ENCODE measurements around the gene DCDC1. TPM values are rescaled to one million over a fixed set of nuclear protein-coding genes. Genes with fewer than 3 reads are reported as not detected.
A peak's percentile ranks its signal among the peaks of the same experiment; 100 is the strongest.

Gene DCDC1
- total and polyA plus RNA-seq, 2 donors from 2014 or later, result 0.39 to 6.6 TPM

- H3K4me1 ChIP-seq (ENCODE audit: control insufficient read depth in 2 of 3, insufficient read depth in 2 of 3, low read depth in 1 of 3, low read length in 3 of 3), result no peaks in the 10 kb centered on the region
- TF ChIP-seq, protein P1, sequence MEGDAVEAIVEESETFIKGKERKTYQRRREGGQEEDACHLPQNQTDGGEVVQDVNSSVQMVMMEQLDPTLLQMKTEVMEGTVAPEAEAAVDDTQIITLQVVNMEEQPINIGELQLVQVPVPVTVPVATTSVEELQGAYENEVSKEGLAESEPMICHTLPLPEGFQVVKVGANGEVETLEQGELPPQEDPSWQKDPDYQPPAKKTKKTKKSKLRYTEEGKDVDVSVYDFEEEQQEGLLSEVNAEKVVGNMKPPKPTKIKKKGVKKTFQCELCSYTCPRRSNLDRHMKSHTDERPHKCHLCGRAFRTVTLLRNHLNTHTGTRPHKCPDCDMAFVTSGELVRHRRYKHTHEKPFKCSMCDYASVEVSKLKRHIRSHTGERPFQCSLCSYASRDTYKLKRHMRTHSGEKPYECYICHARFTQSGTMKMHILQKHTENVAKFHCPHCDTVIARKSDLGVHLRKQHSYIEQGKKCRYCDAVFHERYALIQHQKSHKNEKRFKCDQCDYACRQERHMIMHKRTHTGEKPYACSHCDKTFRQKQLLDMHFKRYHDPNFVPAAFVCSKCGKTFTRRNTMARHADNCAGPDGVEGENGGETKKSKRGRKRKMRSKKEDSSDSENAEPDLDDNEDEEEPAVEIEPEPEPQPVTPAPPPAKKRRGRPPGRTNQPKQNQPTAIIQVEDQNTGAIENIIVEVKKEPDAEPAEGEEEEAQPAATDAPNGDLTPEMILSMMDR (IDR thresholded peaks at IDR 0.05; ENCODE audit: borderline replicate concordance, extremely low read depth, insufficient read depth), result no peak
- intact Hi-C loops (cut with DNase I), result no loop called here
Measured at GRCh38 chr11:31001427-31001826, 368.1 kb downstream of the DCDC1 start.

GRCh38 chr11:31000381-31000780, 369.2 kb downstream of the DCDC1 start:
- Histone ChIP-seq H3K4me1 (ENCODE audit: control insufficient read depth in 2 of 3, insufficient read depth in 2 of 3, low read depth in 1 of 3, low read length in 3 of 3) (no peaks in the 10 kb centered on the region), H3K9me3 (ENCODE audit: control insufficient read depth in 2 of 3, insufficient read depth in 1 of 3, low read length in 3 of 3) (no peaks in the 10 kb centered on the region), H3K4me3 (ENCODE audit: low read length in 3 of 3) (no peak overlapping the region), H3K27me3 (ENCODE audit: control insufficient read depth, insufficient read depth, low read length) (no peaks in the 10 kb centered on the region), H3K27ac (ENCODE audit: low read depth in 2 of 2, low read length in 2 of 2) (no peak overlapping the region), H3K9ac (ENCODE audit: low read length in 3 of 3) (no peak overlapping the region), H3K36me3 (ENCODE audit: control insufficient read depth in 2 of 3, insufficient read depth in 3 of 3, low read length in 3 of 3) (no peaks in the 10 kb centered on the region)
- no peak for DNase-seq
- intact Hi-C loops (cut with DNase I), result no loop called here
- no peak for FAIRE-seq
- TF ChIP-seq, protein P1 (IDR thresholded peaks at IDR 0.05; ENCODE audit: borderline replicate concordance, extremely low read depth, insufficient read depth), result no peak

More at GRCh38 chr11:31001427-31001826, 368.1 kb downstream of the DCDC1 start:
- Histone ChIP-seq H3K9ac (ENCODE audit: low read length in 3 of 3) (no peak overlapping the region), H3K36me3 (ENCODE audit: control insufficient read depth in 2 of 3, insufficient read depth in 3 of 3, low read length in 3 of 3) (no peaks in the 10 kb centered on the region), H3K27me3 (ENCODE audit: control insufficient read depth, insufficient read depth, low read length) (no peaks in the 10 kb centered on the region), H3K9me3 (ENCODE audit: control insufficient read depth in 2 of 3, insufficient read depth in 1 of 3, low read length in 3 of 3) (no peaks in the 10 kb centered on the region), H3K4me3 (ENCODE audit: low read length in 3 of 3) (no peak overlapping the region), H3K27ac (ENCODE audit: low read depth in 2 of 2, low read length in 2 of 2) (no peak overlapping the region)
- no peak for FAIRE-seq
- DNase-seq, result no peak

- DNase-seq, result peak in 2 of 5 donors; percentile 3 to 14
- H3K4me3 ChIP-seq (ENCODE audit: low read length in 3 of 3), result no peak overlapping the region
- no peaks in the 10 kb centered on the region for H3K4me1 ChIP-seq (ENCODE audit: control insufficient read depth in 2 of 3, insufficient read depth in 2 of 3, low read depth in 1 of 3, low read length in 3 of 3)
- intact Hi-C loops (cut with DNase I), result no loop called here
- no peak overlapping the region for H3K9ac ChIP-seq (ENCODE audit: low read length in 3 of 3)
- H3K9me3 ChIP-seq (ENCODE audit: control insufficient read depth in 2 of 3, insufficient read depth in 1 of 3, low read length in 3 of 3), result no peaks in the 10 kb centered on the region
- H3K27ac ChIP-seq (ENCODE audit: low read depth in 2 of 2, low read length in 2 of 2), result no peak overlapping the region
- H3K36me3 ChIP-seq (ENCODE audit: control insufficient read depth in 2 of 3, insufficient read depth in 3 of 3, low read length in 3 of 3), result no peaks in the 10 kb centered on the region
- H3K27me3 ChIP-seq (ENCODE audit: control insufficient read depth, insufficient read depth, low read length), result no peaks in the 10 kb centered on the region
- FAIRE-seq, result no peak
- TF ChIP-seq, protein P1 (IDR thresholded peaks at IDR 0.05; ENCODE audit: borderline replicate concordance, extremely low read depth, insufficient read depth), result no peak
Measured at GRCh38 chr11:30992513-30992849, 377.1 kb downstream of the DCDC1 start.

Measured in kidney (tissue), 14 donors.